Cardiac septum (tissue), 1 donor: ENCODE results near the gene SRRM3. TPM values are rescaled to one million over a fixed set of nuclear protein-coding genes. Genes with fewer than 3 reads are reported as not detected.
A peak's percentile ranks its signal among the peaks of the same experiment; 100 is the strongest.
"Not testable (repeated sequence)": the region's sequence is repeated elsewhere in the genome, so short reads cannot be mapped to it uniquely, and the experiment has no call there.

Experiments
- DNase-seq: peaks from one replicate; pipeline ENCODE4 v3.0.0-alpha.2; 2020; ENCODE audit warnings: low spot score
- intact Hi-C: fragments of 100-400 bp; cut with DNase I; formaldehyde crosslinking; loops from one replicate; pipeline ENCODE4 v1.14.0; 2022
- total RNA-seq: library from RNA; stranded (reverse); fragmentation: NEBNext Ultra II Directional; extraction: Animal tissue kit (Norgen Biotek cat#: 25700); gene quantifications from one replicate; pipeline ENCODE4 v1.2.1, GENCODE V29; 2021
- donor health status: DM: no; HTN: no; CAD: no.

The SRRM3 gene
- total RNA-seq, 1 donor from 2014 or later = 7.6 TPM

DNA sequence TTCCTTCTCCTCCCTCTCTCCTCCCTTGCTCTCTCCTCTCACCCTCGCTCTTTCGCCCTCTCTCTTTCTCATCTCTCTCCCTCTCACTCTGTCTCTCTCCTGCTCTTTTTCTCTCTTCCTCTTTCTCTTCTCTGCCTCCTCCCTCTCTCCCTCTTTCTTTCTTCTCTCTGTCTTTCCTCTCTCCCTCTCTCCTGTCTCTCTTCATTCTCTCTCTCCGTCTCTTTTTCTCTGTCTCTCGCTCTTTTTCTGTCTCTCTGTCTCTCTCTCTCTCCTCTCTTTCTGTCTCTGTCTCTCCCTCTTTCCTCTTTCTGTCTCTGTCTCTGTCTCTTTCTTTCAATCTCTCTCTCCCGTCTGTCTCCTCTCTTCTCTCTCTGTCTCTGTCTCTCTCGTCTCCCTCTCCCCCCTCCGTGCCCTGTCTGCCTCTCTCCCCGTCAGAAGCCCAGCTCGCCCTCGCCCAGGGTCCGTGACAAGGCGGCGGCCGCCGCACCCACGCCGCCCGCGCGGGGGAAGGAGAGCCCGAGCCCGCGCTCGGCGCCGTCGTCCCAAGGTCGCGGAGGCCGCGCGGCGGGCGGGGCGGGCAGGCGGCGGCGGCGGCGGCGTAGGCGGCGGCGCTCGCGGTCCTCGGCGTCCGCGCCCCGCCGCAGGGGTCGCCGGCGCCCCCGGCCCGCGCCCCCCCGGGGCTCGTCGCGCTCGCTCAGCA, 79.5 kb downstream of the SRRM3 start:
- DNase-seq = no peak
- intact Hi-C loops = no loop called here

GRCh38 chr7:76281706-76282343, 80.1 kb downstream of the SRRM3 start:
- intact Hi-C loops = no loop called here
- no peak for DNase-seq

- intact Hi-C loops = no loop called here
- DNase-seq = no peak
Observed at GRCh38 chr7:76282344-76283253, 80.9 kb downstream of the SRRM3 start.

GRCh38 chr7:76283254-76284159, 81.8 kb downstream of the SRRM3 start:
- intact Hi-C loops = no loop called here
- DNase-seq = no peak

GRCh38 chr7:76285604-76286374, 84.1 kb downstream of the SRRM3 start:
- DNase-seq = no peak
- intact Hi-C loops = no loop called here

- intact Hi-C loops = no loop called here
- DNase-seq = no peak
Observed at GRCh38 chr7:76286842-76287403, 85.2 kb downstream of the SRRM3 start.

GRCh38 chr7:76290847-76291350, 89.2 kb downstream of the SRRM3 start:
- intact Hi-C loops = loop anchor here (1.0 kb wide), 1 partner anchor 23 kb away; no protein-coding TSS in a partner anchor
- not testable (repeated sequence) for DNase-seq

GRCh38 chr7:76291351-76292212, 89.9 kb downstream of the SRRM3 start:
- intact Hi-C loops = loop anchor here (1.0 kb wide), 1 partner anchor 23 kb away; no protein-coding TSS in a partner anchor
- DNase-seq = peak; percentile 95

DNA sequence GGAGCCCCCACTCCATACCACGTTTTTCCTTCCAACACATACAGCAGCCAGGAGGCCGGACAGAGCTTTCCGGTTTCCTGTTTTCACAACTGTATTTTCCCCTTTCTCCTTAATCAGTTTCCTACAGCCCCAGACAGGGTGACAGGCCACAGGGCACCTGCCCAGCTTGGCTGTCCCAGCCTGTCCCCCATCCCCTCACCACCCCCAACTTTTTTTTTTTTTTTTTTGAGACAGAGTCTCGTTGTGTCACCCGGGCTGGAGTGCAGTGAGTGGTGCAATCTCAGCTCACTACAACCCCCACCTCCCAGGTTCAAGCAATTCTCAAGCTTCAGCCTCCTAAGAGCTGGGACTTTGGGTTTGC, 90.5 kb downstream of the SRRM3 start:
- no peak for DNase-seq
- intact Hi-C loops = no loop called here

- DNase-seq, intact Hi-C loops: not testable (repeated sequence)
Observed at GRCh38 chr7:76292911-76293310, 91.2 kb downstream of the SRRM3 start.

- no peak for DNase-seq
- intact Hi-C loops = no loop called here
Observed at GRCh38 chr7:76293407-76293901, 91.8 kb downstream of the SRRM3 start.

GRCh38 chr7:76294344-76295024, 92.8 kb downstream of the SRRM3 start:
- intact Hi-C loops = loop anchor here (1.0 to 2.0 kb wide), 2 partner anchors 8 to 64 kb away; partner anchors contain the start of genes HSPB1 and YWHAG
- peak; percentile 97 for DNase-seq

DNA sequence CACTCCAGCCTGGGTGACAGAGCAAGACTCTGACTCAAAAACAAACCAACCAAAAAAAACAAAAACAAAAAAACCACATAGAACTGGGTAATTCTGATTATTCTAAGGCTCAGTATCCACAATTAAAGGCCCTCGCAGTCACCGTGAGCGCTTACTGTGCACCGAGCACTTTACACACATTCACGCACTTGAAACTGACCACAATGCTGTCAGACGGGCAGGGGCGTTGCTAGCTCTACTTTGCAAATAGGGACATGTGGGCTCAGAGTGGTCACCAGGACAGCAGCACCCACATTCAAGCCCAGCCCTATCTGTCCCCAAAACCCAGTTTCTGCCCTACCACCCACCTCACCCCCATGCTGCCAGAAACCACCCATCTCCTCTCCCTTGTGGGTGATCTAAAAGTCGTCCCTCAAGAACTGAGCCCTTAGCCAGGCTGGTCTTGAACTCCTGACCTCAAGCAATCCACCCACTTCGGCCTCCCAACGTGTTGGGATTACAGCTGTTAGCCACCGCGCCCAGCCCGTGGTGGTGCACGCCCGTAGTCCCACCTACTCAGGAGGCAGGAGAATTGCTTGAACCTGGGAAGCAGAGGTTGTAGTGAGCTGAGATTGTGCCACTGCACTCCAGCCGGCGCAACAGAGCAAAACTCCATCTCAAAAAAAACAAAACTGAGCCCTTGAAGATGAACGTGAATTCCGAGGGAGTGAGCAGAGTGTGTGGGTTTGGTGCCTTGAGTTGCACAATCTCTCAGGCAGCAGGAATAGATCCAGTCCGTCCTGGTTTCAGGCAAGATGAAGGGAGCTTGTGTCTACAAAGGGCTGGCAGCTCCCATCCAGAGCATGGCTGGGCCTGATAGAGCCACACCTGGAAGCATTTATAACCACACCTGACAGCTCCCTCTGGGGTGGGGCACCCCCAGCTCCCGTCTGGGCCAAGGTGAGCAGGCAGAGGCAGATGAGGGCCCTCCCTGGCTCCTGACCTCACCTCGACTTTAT, 95.3 kb downstream of the SRRM3 start:
- intact Hi-C loops = no loop called here
- DNase-seq = no peak

- intact Hi-C loops = no loop called here
Observed at GRCh38 chr7:76300166-76300731, 98.6 kb downstream of the SRRM3 start.

GRCh38 chr7:76301000-76301399, 99.3 kb downstream of the SRRM3 start:
- no peak for DNase-seq
- intact Hi-C loops = no loop called here

More at GRCh38 chr7:76300166-76300731, 98.6 kb downstream of the SRRM3 start:
- no peak for DNase-seq
